ENCODE data around the gene CANT1.

Gene CANT1

GRCh38 chr17:79009397-79010303 lies at the start of gene CANT1:
CANT1 (minus strand) TSS chr17:79009764; CDS start chr17:78997622, 12,142 bp downstream.
- peak; percentile 67 for DNase-seq (ENCODE audit: low read depth)

DNA sequence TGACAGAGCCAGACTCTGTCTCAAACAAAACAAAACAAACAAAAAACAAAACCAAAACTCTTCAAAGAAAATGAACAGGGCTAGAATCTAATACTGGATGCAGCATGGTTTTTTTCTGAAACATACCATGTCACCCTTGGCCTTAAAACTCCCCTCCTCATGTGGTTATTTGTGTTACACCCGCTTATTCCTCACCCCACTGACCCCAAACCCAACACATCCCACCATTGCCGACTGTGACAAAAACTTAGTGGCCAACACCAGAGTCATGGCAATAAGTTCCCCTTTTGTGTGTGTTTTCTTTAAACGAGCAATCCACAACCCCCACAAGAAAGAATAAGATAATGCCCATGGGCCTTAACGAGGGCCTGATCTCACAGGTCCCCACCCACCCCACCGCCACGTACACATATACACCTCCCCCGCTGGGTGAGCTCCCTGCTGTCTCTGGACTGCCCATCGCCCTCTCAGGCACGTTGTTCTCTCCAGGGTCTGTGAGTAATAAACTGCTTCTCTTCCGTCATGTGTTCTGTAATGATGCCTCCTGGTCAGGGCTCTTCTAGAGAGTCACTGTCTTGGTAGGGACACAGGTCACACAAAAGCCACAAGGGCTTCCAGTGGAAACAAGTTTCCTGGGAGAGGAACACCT lies 48.3 kb upstream of the CANT1 start:
- DNase-seq (ENCODE audit: low read depth): no peak

GRCh38 chr17:79055197-79055596 lies 45.6 kb upstream of the CANT1 start:
- DNase-seq (ENCODE audit: low read depth): no peak

DNA sequence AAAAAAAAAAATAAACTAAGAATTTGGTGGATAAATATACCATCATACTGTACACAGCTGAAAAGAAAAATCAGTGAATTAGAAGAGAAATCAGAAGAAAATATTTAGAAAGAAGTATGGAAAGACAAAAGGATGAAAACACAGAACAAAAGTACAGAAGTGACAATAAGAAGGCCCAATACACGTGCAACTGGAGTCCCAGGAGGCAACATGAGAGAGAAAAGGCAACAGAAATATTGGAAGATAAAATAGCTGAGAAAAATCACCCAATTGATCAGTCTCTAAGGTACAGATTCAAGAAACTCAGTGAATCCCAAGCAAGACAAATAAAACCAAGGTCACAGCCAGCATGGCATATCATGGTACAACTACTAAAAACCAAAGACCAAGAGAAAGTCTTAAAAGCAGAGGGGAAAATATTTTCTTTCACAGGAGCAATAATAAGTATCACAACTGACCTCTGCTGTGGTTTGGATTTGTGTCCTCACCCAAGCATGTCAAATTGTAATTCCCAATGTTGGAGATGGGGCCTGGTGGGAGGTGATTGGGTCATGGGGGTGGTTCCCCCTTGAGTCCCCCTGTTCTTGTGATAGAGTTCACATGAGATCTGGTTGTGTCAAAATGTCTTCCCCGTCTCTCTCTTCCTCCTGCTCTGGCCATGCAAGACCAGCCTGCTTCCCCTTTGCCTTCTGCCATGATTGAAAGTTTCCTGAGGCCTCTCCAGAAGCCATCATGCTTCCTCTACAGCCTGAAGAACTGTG lies 44.8 kb upstream of the CANT1 start:
- no peak for DNase-seq (ENCODE audit: low read depth)

- no peak for DNase-seq (ENCODE audit: low read depth)
Measured at GRCh38 chr17:79053251-79053925, 43.8 kb upstream of the CANT1 start.

DNA sequence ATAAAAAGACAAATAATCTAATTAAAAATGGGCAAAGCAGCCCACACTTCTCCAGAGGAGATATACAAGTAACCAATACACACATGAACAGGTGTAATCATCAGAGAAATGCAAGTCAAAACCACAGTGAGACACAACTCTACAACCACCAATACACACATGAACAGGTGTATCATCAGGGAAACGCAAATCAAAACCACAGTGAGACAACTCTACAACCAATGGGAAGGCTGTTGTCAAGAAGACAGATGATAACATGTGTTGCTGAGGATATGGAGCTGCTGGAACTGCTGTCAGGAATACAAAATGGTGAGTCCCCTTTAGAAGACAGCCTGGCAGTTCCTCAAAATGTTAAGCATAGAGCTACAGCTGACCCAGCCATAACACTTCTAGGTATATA lies 42.6 kb upstream of the CANT1 start:
- DNase-seq (ENCODE audit: low read depth): no peak

- no peak for DNase-seq (ENCODE audit: low read depth)
Measured at GRCh38 chr17:79051306-79051705, 41.7 kb upstream of the CANT1 start.

DNA sequence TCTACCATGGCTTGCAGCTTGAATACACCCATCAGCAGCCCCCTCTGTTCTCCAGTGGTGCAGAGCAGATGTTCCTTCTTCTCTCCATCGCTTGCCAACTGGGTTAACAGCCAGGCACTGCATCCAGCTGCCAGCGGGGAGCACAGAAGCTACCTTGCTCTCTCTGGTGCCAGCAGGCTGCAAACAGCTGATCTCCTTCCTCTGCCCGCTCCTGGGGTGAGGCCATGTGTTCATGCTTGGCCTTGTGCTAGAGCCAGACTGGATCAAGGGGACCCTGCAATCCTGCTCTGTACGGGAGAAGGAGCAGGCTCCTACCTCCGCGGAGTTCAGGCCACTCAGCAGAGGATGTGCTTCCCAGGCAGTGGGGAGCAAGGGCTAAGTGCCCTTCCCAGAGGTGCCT lies 41.0 kb upstream of the CANT1 start:
- DNase-seq (ENCODE audit: low read depth): no peak

DNA sequence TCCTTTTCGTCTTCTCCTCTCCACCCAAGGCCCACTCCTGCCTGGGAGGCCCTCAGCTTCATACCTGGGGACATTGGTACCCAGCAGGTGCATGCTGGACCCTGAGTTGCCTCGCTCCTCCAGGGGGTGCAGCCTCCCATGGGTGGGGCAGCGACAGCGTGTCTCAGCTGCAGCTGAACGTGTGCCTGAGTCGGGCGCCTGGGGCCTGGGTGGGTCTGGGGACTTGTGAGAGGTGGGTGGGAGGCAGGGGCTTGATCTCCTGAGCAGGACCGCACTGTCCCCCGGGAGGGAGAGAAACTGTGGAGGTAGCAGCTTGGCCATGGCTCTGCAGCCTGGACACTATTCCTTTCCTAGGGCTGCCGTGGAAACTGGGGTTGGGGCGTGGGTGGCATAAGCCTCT lies 40.3 kb upstream of the CANT1 start:
- DNase-seq (ENCODE audit: low read depth): no peak

- no peak for DNase-seq (ENCODE audit: low read depth)
Measured at GRCh38 chr17:79048826-79049755, 39.5 kb upstream of the CANT1 start.

DNA sequence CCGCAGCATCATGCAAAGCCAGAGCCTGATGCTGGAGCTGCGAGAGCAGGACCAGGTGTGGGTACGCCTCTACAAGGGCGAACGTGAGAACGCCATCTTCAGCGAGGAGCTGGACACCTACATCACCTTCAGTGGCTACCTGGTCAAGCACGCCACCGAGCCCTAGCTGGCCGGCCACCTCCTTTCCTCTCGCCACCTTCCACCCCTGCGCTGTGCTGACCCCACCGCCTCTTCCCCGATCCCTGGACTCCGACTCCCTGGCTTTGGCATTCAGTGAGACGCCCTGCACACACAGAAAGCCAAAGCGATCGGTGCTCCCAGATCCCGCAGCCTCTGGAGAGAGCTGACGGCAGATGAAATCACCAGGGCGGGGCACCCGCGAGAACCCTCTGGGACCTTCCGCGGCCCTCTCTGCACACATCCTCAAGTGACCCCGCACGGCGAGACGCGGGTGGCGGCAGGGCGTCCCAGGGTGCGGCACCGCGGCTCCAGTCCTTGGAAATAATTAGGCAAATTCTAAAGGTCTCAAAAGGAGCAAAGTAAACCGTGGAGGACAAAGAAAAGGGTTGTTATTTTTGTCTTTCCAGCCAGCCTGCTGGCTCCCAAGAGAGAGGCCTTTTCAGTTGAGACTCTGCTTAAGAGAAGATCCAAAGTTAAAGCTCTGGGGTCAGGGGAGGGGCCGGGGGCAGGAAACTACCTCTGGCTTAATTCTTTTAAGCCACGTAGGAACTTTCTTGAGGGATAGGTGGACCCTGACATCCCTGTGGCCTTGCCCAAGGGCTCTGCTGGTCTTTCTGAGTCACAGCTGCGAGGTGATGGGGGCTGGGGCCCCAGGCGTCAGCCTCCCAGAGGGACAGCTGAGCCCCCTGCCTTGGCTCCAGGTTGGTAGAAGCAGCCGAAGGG lies 38.6 kb upstream of the CANT1 start:
- DNase-seq (ENCODE audit: low read depth): no peak

- DNase-seq (ENCODE audit: low read depth): no peak
Measured at GRCh38 chr17:79047291-79047920, 37.8 kb upstream of the CANT1 start.

- DNase-seq (ENCODE audit: low read depth): no peak
Measured at GRCh38 chr17:79046916-79047280, 37.3 kb upstream of the CANT1 start.

- no peak for DNase-seq (ENCODE audit: low read depth)
Measured at GRCh38 chr17:79046197-79046915, 36.8 kb upstream of the CANT1 start.

GRCh38 chr17:79045842-79046196 lies 36.3 kb upstream of the CANT1 start:
- peak; percentile 38 for DNase-seq (ENCODE audit: low read depth)

GRCh38 chr17:79045001-79045729 lies 35.6 kb upstream of the CANT1 start:
- DNase-seq (ENCODE audit: low read depth): no peak

DNA sequence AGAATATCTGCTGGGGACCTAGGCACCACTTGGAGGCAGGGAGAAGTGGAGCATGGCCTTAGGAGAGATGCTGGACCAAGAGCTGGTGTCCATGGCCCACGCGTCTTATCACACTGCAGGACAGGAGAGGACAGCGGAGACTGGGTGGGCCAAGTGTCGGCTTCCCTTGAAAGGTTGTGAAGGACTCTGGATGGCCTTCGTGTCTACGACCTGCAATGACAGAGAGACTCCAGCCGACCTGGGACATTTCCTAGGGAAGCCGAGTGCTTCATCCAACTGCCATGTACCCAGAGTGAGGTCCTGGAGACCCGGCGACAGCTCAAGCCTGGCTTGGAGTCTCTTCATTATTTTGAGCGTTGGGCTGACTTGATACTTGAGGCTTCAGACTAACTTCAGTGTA lies 34.9 kb upstream of the CANT1 start:
- no peak for DNase-seq (ENCODE audit: low read depth)

GRCh38 chr17:79043931-79044320 lies 34.4 kb upstream of the CANT1 start:
- DNase-seq (ENCODE audit: low read depth): no peak

Data from stimulated activated CD8-positive, alpha-beta memory T cell treated with anti-CD3 and anti-CD28 coated beads, Interleukin-15, amount 100 ng/mL, for 24 hours (primary cell).